GM04503 (cell line): ENCODE data around the gene SHKBP1.
A peak's percentile ranks its signal among the peaks of the same experiment; 100 is the strongest.
"Not testable (repeated sequence)": the region's sequence is repeated elsewhere in the genome, so short reads cannot be mapped to it uniquely, and the experiment has no call there.

Source experiments
- DNase-seq: peaks from one replicate; pipeline ENCODE4 v3.0.0-alpha.2; 2012; ENCODE audit warnings: low read depth

The SHKBP1 gene, protein sequence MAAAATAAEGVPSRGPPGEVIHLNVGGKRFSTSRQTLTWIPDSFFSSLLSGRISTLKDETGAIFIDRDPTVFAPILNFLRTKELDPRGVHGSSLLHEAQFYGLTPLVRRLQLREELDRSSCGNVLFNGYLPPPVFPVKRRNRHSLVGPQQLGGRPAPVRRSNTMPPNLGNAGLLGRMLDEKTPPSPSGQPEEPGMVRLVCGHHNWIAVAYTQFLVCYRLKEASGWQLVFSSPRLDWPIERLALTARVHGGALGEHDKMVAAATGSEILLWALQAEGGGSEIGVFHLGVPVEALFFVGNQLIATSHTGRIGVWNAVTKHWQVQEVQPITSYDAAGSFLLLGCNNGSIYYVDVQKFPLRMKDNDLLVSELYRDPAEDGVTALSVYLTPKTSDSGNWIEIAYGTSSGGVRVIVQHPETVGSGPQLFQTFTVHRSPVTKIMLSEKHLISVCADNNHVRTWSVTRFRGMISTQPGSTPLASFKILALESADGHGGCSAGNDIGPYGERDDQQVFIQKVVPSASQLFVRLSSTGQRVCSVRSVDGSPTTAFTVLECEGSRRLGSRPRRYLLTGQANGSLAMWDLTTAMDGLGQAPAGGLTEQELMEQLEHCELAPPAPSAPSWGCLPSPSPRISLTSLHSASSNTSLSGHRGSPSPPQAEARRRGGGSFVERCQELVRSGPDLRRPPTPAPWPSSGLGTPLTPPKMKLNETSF

DNA sequence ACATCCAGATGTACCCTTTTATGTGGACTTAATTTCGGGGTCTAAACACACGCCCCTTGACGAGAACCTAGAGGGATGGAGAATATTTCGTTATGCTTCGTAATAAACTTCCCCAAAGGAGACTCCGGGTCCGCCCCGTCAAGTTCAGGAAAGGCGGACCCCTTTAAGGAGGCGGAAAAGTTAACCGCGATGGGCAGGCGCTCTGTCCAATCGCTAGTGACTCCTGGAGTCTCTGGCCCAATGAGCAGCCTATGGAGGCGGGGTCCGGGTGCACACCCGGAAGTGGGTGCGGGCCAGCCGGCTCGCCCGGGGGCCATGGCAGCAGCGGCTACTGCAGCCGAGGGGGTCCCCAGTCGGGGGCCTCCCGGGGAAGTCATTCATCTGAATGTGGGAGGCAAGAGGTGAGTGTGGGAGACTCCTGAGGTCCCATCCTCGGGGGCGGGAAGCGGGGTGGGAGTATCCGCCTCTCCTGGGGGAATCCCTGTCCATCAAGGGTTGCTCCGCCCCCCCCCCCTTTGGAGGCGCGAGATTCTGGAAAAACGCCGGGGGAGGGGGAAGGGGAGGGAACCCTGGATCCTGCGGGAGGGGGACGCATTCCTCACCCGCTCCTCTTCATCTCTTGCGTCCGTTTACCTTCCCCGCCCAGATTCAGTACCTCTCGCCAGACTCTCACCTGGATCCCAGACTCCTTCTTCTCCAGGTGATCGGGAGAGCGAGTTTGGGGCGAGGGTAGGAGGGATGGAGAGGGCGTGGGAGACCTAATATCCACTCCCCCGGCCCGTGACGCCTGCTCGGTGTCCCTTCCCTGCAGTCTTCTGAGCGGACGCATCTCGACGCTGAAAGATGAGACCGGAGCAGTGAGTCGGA, at the start of gene SHKBP1:
TSS of gene SHKBP1 (plus strand) at position 289 of the 867 bp plus-strand sequence. CDS start at position 316, 27 bp downstream.
- DNase-seq: peak; percentile 65

DNA sequence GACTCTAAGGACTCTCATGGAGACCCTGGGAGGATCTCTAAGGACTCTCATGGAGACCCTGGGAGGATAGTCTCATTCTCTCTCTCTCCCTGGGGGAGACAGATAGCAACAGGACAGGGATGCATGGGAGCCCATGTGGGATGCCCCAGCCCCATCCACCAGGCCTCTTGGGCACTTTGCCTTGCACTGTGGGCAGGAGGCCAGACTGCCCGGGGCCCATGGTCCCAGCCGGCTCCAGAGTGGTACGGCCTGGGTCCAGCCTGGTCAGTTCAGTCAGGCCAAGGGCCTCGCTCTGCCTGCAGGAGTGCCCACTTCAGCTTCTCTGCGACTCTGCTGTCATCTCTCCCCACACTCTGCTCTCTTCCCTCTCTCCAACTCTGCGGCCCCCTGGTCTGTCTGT, 48.6 kb upstream of the SHKBP1 start:
- no peak for DNase-seq

DNA sequence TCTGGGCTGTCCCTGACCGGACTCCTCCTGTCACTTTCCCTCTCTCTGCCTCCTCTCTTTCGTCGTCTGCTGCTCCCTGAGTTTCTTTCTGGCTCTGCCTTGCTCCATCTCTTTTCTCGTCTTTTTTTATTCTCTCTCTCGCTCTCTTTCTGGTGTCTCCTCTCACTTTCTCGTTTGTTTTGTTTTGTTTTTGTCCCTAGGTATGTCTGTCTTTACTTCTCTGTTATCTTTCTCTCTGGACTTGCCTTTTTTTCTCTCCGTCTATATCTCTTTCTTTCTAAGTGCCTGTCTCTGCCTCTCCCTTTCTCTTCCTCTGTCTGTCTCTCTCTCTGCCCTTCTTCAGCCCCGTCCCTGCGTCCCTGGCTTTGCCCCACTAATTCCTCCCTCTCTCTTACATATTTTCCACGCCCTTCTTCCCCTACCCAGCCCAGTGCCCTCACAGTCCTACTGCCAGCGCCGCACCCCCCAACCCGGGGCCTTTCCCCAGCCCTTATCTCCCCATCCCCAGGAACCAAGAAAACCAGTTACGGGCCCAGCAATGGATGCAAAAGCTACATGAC, 48.1 kb upstream of the SHKBP1 start:
- no peak for DNase-seq

DNA sequence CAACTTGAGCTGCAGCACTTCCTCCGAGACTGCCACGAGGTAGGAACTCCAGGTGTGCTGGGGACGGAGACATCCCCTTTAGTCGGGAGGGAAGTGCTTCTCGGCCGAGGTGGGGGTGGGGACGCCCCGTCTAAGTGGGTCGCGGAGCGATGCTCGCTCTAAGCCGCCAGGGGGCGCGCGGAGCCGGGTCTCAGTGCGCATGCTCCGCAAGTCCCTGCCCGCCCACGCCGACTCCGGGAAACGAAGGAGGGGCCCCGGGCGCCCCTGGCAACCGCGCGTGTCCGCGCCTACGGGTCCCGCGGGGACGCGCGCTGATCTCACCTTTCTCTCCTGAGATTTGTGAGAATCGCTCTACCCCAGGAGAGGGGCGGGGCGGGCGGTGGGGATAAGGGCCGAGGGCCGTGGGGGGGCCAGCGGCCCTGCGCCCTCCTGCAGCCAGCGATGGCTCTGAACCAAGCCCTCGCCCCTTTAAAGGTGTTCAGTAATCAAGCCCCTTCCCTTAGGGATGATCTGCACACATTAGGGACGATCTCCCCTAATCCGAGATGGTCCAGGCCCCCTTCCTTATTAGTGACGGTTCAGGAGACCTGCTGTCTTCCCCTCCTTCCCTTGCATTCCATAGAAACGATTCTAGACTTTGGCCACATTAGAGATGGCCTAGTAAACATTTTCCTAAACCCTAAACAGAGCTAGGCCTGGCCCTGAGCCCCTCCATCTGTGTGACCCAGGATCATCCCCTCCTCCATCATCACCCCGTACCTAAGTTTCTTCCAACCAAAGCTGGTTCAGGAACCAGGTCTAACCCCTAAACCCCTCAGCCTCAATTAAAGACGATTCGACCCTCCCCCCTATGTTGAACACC, 47.3 kb upstream of the SHKBP1 start:
- no peak for DNase-seq

DNA sequence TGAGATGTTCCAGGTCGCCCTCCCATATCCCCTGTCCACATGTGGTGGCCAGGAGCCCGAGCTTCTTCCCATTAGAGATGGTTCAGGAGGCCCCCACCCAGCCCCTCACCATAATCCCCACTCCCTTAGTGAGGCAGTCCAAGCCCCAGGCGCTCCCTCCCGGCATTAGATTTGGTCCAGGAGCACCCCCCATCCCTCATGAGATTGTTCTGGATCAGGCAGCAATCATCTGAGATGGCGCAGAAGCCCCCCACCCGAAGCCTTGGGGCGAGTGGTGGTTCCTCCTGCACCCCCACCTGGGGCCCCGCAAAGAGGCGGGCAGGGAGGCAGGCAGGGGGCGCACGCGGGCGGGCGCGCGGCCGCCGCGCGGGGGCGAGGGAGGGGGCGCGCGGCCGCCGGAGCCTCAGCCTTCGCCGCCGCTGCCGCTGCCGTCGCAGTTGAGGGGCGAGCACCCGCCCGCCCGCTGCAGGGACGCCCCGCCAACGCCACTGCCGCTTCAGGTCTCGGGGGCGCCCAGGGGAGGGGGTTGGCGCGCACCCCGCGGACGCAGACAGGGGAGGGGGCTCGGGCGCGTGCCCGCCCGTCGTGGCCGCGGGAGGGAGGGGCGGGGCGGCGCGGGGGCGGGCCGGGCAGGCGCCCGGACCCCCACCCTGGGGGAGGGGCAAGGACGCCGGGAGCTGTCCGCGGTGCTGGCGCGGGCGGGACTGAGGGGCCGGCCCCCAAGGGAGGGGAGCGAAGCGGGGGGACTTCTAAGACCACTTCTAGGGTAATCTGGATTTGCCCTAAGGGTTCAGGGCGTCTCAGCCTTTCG, 46.4 kb upstream of the SHKBP1 start:
- DNase-seq: no peak

DNA sequence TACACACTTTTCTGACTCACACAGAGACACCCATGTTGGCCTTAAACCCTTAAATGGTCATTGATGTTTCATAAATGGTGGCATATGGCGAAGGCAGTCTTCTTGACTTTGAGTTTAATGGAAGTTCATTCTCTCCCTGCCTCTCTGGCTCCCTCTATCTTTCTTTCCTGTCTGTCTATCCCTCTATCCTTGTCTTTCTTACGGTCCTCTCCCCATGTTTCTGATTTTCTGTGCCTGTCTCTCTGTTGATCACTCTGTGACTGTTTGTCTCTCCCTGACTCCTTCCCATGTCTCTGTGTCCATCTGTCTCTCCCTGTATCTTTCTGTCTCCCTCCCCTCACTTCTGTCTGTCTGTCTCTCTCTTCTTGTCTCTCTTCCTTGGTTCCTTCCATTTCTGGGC, 43.2 kb upstream of the SHKBP1 start:
- no peak for DNase-seq

DNA sequence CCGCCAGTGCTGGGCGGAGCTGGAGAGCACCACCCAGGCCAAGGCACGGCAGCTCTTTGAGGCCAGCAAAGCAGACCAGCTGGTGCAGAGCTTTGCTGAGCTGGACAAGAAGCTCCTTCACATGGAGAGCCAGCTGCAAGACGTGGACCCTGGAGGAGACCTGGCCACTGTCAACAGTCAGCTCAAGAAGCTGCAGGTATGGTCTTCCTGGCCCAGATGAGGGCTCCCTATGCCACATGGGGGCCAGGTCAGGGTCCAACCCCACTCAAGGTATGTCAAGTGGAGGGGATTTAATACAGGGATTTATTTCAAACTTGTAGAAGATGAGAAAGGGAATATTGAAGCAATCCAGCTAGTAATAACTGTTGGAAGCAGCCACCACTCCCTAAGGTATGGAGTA, 42.5 kb upstream of the SHKBP1 start:
- DNase-seq: no peak

DNA sequence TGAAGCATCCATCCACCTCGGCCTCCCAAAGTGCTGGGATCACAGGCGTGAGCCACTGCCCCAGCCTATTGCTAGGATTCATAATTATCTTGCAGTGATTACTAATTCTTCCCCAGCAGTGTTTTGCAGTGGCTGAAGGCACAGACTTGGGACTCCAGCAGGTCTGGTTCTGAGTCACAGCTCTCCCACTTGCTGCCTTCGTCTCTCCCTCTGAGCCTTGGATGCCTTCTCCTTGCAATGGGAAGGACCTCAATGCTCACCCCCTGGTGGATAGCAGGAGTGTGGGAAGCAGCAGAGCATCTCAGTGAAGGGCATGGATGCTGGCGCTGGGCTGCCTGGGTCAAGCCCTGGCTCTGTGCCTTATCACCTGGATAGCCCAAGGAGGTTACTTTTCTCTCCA, 37.6 kb upstream of the SHKBP1 start:
- DNase-seq: no peak

DNA sequence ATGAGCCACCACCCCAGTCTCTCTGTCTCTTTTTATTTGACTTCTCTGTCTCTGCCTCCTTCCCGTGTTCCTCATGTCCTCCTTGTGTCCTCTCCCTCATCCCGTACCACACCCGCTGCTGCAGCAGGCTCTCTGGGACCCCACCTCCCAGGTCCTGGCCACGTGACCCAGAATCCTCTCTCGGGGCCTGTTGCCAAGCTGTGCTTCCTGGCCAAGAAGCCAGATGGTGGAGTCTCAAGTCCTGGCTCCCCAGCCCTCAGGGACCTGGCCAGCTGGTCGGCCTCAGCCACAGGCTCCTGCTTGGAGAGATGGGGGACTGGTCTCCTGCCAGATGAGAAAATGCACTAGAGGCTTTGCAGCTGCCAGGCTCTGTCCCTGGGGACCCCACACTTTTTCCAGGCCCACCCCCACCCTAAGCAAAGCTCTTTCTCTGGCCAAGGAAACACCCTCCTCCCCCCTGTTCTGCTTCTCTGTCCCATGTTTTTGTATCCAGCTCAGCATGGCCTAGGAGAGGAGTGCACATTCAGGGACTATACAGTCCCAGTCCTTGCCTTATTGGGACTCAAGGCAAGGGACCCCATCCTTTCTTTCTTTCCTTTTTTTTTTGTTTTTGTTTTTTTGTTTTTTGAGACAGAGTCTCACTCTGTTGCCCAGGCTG, 34.3 kb upstream of the SHKBP1 start:
- DNase-seq: peak; percentile 11

DNA sequence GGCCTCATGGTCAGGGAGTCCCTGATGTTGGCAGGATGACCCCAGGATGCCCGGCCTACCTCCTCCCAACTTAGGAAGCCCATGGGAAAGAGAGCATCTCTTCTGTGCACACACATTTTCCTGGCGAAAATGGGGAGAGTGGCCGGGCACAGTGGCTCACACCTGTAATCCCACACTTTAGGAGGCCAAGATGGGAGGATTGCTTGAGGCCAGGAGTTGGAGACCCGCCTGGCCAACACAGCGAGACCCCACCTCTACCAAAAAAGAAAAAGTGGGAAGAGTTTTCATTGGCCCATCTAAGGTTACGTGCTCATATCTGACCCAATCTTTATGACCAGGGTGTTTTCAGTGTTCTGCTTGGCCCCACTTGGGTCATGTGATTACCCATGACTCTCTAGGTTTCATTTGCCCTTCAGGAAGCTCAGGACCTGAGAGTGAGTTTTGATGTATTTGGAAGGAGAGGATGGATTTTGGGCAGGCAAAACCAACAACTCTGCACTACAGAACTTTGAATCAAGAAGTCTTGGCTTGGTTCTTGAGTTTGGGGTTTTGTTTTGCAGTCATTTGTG, 33.6 kb upstream of the SHKBP1 start:
- DNase-seq: no peak

DNA sequence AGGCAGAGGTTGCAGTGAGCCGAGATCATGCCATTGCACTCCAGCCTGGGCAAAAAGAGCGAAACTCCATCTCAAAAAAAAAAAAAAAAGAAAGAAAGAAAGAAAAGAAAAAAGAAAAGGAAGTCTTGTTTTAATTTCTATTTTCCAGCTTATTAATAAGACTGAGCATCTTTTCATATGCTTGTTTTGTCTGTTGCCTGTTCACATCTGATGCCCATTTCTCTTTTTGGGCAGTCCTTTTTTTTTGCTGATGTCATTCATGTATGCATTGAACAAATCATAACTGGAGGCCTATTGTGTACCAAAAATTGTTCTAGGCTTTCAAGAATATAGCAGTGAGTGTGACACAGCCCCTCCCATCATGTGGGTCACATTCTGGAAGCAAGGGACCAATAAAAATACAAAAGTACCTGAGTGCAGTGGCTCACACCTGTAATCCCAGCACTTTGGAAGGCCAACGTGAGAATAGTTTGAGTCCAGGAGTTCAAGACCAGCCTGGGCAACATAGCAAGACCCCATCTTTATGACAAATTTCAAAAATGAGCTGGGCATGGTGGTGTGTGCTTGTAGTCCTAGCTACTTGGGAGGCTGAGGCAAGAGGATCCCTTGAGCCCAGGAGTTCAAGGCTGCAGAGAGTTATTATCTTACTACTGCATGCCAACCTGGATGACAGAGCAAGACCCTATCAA, 30.4 kb upstream of the SHKBP1 start:
- not testable (repeated sequence) for DNase-seq

DNA sequence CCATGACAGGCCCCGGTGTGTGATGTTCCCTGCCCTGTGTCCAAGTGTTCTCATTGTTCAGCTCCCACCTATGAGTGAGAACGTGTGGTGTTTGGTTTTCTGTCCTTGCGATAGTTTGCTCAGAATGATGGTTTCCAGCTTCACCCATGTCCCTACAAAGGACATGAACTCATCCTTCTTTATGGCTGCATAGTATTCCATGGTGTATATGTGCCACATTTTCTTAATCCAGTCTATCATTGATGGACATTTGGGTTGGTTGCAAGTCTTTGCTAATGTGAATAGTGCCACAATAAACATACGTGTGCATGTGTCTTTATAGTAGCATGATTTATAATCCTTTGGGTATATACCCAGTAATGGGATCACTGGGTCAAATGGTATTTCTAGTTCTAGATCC, 29.5 kb upstream of the SHKBP1 start:
- DNase-seq: not testable (repeated sequence)

DNA sequence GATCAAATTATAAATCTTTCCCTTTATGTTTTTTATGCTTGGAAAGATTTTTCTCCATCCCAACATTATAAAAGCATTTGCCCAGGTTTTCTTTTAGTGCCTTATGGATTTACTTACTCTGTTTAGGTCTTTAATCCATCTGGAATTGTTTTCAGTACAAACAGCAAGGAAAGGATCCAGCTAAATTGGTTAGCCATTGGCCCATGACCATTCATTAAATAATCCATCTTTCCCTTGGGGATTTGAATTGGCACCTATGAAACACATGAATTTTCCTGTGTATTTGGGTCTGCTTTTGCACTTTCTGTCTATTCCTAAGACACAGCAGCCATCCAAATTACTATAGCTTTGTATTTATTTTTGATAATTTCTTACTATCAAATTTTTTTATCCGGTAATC, 28.8 kb upstream of the SHKBP1 start:
- no peak for DNase-seq

DNA sequence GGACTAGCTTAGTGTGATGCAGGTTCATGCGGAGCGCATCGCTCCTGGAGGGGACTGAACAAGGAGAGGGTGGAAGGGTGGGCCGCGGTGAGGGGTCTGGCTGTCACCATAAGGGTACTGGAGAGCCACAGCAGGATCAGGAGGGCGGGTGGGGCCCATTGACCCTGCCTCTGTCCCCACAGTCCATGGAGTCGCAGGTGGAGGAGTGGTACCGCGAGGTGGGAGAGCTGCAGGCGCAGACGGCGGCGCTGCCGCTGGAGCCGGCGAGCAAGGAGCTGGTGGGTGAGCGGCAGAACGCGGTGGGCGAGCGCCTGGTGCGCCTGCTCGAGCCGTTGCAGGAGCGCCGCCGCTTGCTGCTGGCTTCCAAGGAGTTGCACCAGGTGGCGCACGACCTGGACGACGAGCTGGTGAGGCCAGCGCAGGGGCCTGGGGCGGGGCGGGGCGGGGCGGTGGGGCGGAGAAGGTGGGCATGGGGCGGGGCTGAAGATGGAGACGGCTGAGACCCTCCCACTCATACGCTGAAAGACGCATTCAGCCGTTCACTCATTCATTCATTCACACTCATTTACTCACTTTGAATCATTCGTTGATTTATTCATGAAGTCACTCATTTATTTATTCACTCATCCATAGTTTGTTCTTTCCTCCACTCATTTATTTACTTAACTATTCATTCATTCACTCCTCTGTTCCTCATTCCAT, 27.5 kb upstream of the SHKBP1 start:
- DNase-seq: no peak

DNA sequence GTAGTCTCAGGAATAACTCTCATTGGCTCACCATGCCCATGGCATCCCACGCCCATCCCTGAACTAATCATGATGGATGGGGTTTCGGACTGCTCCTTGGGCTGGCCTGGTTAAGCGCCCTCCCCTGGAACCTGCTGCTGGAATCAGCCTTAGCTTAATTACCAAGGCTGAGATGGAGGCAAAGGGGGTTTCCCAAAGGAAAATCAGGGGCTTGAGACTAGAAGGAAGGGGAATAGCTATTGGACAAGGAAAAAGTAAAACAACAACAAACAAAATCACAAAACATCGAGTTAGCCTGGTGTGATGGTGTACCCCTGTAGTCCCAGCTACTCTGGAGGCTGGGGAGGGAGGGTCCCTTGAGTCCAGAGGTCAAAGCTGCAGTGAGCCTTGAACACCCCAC, 25.7 kb upstream of the SHKBP1 start:
- DNase-seq: no peak

DNA sequence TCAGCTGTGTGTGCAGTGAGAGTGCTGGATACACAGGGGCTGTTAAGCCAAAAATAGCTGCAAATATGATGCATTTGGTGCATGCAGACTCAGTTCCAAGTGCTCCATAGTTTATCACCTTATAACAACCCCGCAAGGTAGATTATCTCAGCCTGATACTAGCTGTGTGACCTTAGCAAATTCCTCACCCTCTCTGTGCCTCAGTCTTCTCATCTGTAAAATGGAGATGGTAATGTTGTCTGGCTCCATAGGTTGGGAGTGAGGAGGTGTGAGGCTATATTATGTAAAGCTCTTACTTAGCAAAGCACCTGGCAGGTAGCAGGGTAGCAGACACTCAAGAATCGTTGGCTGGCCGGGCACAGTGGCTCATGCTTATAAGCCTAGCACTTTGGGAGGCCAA, 23.8 kb upstream of the SHKBP1 start:
- no peak for DNase-seq

DNA sequence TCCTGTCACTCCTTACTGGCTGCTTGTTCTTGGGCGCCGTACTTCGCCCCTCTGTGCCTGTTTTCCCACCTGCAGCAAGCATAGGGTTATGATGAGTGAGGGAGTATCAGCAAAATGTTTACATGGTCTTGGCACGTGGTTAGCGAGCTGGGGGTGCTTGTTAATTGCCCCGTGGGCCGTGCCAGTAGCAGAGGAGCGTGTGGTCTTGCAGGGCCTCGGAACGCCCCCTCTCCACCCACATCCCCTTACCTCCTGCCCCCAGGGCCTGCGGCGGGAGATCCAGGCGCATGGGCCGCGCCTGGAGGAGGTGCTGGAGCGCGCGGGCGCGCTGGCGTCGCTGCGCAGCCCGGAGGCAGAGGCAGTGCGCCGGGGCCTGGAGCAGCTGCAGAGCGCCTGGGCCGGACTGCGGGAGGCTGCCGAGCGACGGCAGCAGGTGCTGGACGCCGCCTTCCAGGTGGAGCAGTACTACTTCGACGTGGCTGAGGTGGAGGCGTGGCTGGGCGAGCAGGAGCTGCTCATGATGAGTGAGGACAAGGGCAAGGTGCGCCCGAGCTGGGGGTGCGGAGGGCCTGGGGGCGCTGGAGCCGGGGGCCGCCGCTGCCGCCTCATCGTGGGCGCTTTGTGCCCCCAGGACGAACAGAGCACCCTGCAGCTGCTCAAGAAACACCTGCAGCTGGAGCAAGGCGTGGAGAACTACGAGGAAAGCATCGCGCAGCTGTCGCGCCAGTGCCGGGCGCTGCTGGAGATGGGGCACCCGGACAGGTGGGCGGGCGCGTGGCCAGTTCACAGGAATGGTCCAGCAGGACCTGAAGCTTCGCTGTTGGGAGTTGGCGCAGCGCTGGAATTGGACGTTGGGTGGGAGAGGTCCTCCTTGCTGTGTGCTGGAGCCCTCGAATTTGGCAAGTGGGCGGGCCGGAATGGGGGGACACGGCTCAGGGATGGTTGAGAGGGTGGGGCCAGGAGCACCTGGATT, 22.5 kb upstream of the SHKBP1 start:
- no peak for DNase-seq
